NCI-H146 treated with DMSO at 0.1 percent for 48 hours (cell line): ENCODE results near the gene AP4B1.
A peak's percentile ranks its signal among the peaks of the same experiment; 100 is the strongest.
"Not testable (repeated sequence)": the region's sequence is repeated elsewhere in the genome, so short reads cannot be mapped to it uniquely, and the experiment has no call there.

Source experiments
- DNase-seq: peaks from one replicate; lab custom pipeline; 2025; ENCODE audit not compliant: unreplicated experiment; lab: John Stamatoyannopoulos, UW

AP4B1 gene

GRCh38 chr1:113904674-113905434 lies at the start of gene AP4B1, which contains the start of gene DCLRE1B:
AP4B1 (minus strand) TSS chr1:113904799; CDS start chr1:113904717, 82 bp downstream.
DCLRE1B (plus strand) TSS chr1:113905326; CDS start chr1:113905587, 261 bp downstream.
- peak; percentile 98 for DNase-seq

GRCh38 chr1:113951719-113952118 lies 47.1 kb upstream of the AP4B1 start:
- DNase-seq: no peak

GRCh38 chr1:113950908-113951307 lies 46.3 kb upstream of the AP4B1 start:
- no peak for DNase-seq

GRCh38 chr1:113949007-113949406 lies 44.4 kb upstream of the AP4B1 start:
- DNase-seq: no peak

GRCh38 chr1:113948151-113948550 lies 43.6 kb upstream of the AP4B1 start:
- DNase-seq: not testable (repeated sequence)

- DNase-seq: no peak
Observed at GRCh38 chr1:113947388-113948107, 42.9 kb upstream of the AP4B1 start.

GRCh38 chr1:113946678-113947387 lies 42.2 kb upstream of the AP4B1 start:
- no peak for DNase-seq

GRCh38 chr1:113946112-113946511 lies 41.5 kb upstream of the AP4B1 start:
- no peak for DNase-seq

- no peak for DNase-seq
Observed at GRCh38 chr1:113945329-113945728, 40.7 kb upstream of the AP4B1 start.

GRCh38 chr1:113943028-113943811 lies 38.6 kb upstream of the AP4B1 start:
- no peak for DNase-seq

- DNase-seq: no peak
Observed at GRCh38 chr1:113942527-113942926, 37.9 kb upstream of the AP4B1 start.

- no peak for DNase-seq
Observed at GRCh38 chr1:113941245-113941559, 36.6 kb upstream of the AP4B1 start.

- no peak for DNase-seq
Observed at GRCh38 chr1:113940365-113941244, 36.0 kb upstream of the AP4B1 start.

GRCh38 chr1:113938192-113938591 lies 33.6 kb upstream of the AP4B1 start:
- DNase-seq: no peak

- no peak for DNase-seq
Observed at GRCh38 chr1:113937146-113937545, 32.5 kb upstream of the AP4B1 start.

- DNase-seq: no peak
Observed at GRCh38 chr1:113935970-113936369, 31.4 kb upstream of the AP4B1 start.

- no peak for DNase-seq
Observed at GRCh38 chr1:113935176-113935575, 30.6 kb upstream of the AP4B1 start.

- DNase-seq: no peak
Observed at GRCh38 chr1:113934511-113935055, 30.0 kb upstream of the AP4B1 start.

- DNase-seq: no peak
Observed at GRCh38 chr1:113934006-113934405, 29.4 kb upstream of the AP4B1 start.

GRCh38 chr1:113931451-113931851 lies 26.9 kb upstream of the AP4B1 start:
- DNase-seq: no peak
